ENCODE results near the gene SPECC1L.
"Not testable (repeated sequence)": the region's sequence is repeated elsewhere in the genome, so short reads cannot be mapped to it uniquely, and the experiment has no call there.

The SPECC1L gene

DNA sequence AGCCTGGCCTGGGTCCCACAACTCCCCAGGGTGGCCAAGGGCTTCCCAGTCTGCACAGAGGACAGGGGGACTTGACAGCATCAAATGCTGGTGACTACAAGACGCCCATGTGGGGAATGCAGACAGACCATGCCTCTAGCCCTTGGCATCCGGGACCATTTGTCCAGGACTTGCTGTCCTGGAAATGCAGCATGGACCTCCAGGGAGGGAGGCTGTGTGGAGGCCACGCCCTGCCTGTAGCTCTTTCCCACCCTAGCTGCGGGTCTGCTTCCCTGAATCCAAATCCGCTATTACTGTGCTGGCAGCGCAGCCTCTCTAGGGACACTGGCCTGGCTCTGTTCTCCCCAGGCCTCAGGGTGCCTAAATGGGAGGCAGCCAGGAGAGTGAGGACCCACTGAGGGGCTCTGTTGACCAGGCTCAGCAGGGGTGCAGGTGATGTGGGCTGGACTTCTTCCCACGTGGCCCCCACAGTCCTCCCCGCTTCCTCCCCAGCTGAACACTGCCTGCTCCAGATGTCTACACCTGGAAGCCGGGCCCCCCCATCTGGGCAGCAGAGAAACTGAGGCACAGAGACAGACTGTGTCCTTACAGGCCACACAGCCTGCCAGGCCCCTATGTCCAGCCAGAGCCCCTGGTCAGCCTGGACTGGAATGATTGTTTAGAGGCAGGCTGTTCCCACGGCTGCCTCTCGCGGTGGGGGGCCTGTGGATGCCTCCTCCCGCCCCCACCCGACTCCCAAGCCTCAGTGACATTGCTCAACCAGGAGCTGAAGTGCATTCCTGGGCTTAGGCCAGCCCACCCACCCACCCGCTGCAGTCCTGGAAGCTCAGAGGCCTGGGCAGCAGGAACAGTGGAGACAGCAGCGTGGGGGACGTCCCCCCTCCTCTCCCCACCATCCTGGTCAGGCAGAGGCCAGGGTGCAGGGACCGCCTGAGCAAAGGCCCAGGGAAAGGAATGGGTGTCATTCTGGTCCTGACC is 24.8 kb upstream of the SPECC1L start:
- DNase-seq, result not testable (repeated sequence)

DNA sequence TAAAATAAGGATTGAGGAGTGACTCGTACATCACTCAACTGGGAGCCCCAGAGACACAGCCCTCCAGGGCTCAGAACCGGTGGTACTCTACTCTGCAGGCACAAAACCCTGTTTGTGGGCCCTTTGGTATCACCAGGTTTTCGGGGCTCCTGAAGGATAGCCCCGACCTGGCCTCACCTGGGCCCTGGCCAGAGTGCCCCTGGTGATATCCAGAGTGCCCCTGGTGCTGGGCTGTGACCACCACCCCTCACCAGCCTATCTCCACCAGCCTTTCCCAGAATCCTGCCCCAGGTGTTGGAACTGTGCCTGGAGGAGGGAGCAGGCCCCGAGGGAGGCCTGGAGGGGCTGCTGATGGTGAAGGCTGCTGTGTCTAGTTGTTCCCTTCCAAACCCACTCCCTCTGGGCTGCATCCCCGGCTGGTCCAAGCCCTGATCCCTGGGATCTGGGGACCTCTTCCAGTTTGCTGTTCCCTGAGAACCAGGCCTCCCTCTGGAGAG is 23.6 kb upstream of the SPECC1L start:
- DNase-seq, result no peak

DNA sequence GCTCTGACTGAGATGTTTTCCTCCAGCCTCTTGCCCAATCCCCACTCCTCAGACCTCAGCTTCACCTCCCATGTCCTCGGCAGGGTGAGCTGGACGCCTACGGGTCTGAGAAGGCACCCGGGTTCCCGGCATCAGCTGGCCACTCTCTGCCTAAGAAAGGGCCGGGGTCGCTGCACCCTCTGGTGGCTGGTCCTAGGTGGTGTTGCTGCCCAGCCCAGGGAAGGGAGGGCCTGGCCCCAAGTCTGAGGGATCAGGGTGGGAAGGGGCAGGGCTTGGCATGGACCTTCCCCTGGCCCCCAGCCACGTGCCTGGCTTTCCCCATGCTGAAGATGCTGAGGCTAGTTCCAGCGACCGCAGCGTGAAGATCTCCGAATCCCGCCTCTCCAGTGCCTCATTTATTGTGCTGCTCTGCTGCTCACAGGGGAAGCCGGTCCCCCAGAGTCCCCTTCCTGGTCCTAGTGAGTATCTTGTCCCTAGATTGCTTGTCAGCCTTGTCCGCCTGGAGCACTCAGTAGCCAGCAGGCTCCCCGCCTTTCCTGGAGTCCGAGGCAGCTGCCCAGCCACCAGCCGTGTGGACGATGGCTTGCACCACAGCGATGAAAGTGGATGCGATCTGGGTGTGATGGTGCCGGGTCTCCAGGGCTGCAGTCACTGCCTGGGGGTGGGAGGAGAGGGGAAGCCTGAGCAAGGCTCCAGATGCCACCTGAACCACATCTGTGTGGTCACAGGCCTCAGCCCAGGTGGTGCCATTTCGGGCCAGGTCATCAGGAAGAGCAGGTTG is 22.9 kb upstream of the SPECC1L start:
- peak; percentile 7 to 63 (median 27) for DNase-seq

DNA sequence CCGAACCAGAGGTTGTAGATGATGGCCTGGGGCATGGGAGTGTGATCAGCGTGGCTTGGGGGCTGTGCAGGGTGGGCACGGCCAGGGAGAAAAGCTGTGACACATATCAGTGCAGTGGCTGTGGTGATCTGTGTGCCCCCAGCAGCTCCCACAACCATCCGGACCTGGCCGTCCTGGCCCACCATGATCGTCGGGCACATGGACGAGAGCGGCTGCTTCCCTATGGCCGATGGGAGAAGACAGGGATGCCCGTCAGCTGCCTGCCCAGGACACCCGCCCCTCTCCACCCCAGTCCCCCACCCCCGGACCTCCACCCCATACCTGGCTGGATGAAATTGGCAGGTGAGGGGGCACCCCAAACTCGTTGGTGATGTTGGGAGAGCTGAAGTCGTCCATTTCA is 22.0 kb upstream of the SPECC1L start:
- not testable (repeated sequence) for DNase-seq

DNA sequence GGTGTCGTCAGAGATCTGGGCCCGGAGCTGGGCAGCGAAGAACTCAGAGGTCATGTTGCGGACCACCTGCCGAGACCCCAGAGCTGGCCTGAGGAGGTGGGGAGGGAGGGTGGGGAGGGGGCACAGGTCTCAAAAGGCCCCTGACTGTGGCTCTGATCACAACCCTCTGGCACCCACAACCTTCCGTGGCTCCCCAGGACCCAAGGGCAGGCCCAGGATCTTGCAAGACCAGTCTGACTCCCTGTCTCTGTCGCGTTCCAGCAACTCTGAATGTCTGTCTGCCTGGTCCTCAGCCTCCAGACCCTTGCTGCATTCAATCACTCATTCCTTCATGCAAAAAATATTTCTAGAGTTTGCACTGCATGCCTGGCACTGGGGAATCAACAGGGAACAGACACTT is 21.2 kb upstream of the SPECC1L start:
- not testable (repeated sequence) for DNase-seq

DNA sequence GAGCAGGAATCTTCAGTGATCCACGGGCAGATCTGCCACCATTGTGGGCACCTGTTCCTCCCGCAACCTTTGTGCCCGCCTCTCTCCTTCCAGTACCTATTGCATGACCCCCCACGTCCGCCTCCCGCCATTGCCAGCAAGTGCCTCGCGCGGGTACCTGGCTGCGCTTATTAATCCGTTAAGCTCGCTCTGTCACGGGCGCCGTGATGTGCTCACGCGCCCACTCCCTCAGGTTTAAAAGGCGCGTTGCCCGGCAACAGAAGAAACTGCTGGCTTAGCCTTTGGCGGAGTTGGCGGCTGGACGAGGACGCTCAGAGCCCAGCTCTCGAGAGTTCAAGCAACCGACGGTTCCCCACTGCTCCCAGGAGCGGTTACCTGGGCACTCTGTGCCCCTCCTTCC is 19.3 kb upstream of the SPECC1L start:
- not testable (repeated sequence) for DNase-seq

DNA sequence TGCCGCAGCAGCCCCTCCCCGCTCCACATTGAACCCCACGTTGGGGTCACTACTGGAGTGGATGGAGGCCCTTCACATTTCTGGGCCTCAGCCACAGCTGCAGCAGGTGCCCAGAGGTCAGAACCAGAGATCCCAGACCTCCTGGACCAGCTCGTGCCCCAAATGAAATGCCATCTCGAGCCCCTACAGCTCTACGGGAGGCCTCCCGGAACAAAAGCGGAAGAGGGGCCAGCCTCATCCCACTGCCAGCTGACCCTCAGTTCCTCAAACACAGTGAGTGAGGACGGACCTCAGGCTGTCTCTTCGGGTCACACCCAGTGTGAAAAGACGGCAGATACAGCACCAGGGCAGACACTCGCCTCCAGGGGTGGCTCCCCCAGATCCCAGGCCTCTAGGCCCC is 17.5 kb upstream of the SPECC1L start:
- DNase-seq, result not testable (repeated sequence)

DNA sequence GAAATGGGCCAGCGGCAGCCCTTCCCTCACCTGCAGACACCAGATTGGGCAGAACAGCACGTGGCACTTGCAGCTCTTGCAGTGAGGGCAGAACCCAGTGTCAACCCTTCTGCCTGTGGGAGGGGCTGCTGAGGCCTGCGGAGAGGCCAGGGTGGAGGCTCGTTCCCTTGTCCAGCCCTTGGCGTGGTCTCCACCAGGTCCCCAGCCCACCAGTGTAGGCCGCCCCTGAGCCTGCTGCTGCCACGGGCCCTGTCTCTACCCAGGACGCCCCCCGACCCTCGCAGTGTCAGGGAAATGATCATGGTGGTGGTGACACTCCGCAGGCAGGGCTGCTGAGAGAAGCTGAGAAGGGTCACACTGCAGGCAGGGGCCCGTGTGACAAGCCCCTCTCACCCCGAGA is 14.5 kb upstream of the SPECC1L start:
- DNase-seq, result not testable (repeated sequence)

DNA sequence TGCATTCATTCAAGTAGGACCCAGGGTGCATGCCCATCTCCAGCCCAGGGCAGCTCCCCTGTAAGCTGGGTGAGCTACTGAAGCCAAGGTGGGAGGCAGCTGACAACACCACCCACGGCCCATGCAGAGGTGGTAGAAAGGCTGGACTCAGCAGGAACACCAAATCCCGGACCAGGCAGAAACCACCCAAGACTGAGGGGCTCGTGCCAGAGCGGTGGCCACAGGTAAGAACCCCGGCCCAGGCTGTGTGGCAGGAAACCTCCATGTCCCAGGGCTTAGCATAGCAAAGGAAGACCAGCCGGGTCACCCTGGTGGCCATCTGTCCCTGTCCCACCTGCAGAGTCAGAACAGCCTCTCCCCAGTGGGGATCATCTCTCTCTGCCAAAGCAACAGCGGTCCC is 13.9 kb upstream of the SPECC1L start:
- not testable (repeated sequence) for DNase-seq

DNA sequence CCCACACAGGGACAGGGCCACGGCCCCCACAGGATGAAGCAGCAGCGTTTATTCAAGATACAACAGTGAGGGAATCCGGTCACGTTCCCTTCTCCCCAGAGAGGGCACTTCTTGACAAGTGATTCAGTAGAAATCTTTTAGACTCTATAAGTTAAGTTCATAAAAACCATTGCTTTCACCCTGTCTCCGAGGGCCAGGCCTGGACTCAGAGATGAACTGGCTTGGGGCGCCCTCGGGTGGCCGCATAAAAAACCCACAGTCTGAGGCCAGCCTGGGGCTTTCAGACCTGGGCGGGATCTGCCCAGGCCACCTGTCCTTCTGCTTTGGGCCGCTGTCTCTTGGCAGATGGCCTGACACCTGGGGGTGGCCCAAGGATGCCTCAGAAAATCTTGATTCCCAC is 11.2 kb upstream of the SPECC1L start:
- peak in 2 of 3 experiments; percentile 6 to 55 for DNase-seq

DNA sequence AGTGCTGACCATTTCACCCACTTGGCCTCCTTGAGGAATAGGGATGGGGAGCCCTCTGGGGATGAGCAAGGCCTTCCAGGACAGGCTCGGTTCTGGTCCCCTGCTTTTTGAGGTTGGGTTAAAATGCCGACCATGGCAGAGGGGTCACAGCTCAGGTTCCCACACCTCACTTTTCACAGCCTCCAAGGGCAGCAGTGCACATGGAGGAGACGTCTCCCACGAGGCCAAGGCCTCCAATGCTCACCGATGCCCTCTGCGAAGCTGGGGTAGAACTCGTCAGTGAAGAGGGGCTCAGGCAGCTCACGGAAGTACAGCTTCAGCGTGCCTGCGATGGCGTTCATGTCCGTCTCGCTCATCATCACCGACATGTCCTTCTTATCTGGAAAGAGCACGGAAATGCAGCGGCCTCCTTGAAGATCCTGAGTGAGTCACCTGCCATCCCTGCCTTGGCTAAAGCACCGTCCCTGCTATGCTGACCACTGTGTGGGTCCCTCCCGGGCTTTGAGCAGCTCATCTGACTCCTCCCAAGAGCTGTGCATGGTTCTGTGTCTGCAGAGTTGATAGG is 8.4 kb upstream of the SPECC1L start:
- DNase-seq, result not testable (repeated sequence)

DNA sequence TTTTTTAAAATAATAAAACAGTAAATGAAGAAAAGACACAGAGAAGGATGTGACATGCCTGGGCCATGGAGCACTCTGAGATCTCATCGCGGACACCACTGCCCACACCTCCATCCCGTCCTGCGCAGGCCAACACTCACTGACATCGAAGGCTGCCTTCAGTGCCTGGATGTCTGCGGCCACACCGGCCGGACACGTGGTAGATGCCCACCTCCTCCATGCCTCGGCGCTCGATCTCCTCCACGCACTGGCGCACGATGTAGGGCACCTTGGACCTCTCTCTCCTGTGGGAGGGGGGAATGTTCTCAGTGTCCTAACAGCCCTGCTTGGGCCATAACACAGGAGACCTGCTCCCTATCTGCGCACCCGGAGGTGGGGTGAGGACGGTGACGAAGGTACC is 7.2 kb upstream of the SPECC1L start:
- DNase-seq, result not testable (repeated sequence)

DNA sequence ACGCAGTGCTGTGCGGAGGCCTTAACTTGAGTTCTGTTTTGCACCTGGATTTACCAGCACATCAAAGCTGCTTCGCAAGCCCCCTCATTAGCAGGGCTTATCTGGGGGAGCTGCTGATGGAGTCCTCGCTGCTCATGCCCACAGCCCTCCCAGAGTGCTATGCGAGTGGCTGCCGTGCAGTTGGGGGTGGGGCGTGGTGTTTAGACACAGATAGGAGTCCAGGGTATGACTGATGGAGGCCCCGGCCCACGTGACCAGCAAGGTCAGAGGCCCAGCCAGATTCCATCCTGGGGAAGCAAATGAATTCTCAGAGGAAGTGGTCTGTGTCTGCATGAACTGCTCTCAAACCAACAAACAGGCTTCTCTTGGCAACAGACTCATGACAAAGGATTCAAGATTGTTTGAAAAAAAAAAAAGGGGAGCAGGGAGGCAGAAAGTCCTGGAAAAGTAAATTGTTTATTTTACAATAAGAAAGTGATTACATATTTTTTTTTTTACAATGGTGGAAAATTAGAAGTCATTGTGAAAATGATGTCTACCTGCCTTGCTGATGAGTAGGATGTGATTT is 6.2 kb upstream of the SPECC1L start:
- DNase-seq, result not testable (repeated sequence)

DNA sequence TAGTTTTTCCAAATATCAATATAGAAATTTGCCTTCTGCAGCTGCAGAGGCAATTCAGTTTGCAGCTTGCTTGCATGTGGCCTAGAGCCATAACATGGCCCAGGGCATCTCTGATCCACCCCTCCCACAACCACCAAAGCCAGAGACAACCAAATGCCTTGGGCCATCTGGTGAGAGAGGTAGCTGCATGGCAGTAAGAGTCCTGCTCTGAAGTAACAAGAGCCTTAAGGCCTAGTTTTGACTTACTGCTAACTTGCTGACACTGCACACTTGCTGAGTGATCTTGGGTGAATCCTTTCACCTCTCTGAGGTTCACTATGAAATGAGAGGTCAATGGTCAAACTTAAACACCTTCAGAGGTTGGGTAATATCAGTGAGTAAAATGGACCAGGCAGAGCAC is 4.9 kb upstream of the SPECC1L start:
- no peak for DNase-seq

DNA sequence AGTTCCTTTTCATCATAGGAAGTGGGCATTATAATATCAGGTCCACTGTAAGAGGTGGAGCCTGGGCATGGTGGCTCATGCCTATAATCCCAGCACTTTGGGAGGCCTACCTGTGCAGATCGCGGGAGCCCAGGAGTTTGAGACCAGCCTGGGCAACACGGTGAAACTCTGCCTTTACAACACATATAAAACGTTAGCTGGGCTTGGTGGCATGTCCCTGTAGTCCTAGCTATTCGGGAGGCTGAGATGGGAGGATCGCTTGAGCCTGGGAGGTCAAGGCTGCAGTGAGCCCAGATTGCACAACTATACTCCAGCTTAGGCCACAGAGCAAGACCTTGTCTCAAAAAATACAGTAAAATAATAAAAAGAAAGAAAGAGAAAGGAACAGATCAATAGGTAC is 4.1 kb upstream of the SPECC1L start:
- DNase-seq, result not testable (repeated sequence)

DNA sequence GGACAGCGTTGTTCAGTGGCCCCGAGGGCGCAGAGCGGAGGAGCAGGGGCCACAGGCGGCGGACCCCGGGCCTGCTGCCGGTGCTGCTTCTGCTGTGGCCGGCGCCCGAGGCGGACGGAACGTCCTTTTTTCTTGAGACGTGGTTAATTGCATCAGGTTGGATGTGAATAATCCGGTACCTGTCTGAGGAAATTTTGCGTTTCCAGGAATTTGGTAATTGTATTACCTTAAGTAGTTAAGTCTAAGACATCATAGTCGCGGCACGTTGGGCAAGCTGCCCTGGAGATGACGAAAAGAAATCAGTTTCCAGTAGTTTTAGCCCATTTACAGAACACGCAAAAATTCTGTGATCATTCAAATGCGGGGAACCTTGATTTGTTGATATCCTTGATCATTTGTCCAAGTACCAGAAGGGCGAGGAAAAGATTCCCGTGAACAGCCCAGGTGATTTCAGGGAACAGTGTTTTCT is 789 bp downstream of the SPECC1L start:
- DNase-seq, result peak in 2 of 3 experiments; percentile 18 to 54

DNA sequence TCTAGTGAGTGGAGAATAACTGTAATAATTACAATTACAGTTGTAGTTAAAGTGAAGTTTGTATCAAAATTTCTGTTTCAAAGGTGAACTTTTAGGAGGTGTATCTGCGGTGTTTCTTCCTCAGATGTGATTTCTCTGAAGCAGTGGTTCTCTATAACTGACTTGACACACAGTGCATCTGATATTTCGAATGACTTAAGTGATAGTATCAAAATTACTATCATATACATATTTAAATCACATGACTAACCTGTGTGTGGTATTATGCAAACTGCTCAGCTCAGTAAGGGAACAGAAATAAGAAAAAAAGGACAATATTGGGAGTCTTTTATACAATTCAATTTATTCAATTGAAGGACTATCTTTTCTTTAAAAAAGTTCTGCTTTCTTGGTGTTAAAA is 2.4 kb downstream of the SPECC1L start:
- not testable (repeated sequence) for DNase-seq

DNA sequence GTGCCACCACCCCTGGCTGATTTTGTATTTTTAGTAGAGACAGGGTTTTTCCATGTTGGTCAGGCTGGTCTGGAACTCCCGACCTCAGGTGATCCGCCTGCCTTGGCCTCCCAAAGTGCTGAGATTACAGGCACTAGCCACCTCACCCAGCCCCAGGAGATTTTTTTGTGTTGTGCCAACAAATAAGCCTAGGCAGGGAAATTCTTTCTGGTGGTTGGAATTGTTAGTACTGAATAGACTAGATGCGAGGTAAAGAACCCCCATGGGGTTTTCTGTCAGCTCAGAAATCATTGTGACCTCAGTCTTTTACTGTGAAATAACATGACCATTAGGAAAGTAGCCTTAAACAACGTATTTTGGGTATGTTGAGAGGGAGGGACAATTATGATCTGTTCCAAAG is 3.3 kb downstream of the SPECC1L start:
- not testable (repeated sequence) for DNase-seq

DNA sequence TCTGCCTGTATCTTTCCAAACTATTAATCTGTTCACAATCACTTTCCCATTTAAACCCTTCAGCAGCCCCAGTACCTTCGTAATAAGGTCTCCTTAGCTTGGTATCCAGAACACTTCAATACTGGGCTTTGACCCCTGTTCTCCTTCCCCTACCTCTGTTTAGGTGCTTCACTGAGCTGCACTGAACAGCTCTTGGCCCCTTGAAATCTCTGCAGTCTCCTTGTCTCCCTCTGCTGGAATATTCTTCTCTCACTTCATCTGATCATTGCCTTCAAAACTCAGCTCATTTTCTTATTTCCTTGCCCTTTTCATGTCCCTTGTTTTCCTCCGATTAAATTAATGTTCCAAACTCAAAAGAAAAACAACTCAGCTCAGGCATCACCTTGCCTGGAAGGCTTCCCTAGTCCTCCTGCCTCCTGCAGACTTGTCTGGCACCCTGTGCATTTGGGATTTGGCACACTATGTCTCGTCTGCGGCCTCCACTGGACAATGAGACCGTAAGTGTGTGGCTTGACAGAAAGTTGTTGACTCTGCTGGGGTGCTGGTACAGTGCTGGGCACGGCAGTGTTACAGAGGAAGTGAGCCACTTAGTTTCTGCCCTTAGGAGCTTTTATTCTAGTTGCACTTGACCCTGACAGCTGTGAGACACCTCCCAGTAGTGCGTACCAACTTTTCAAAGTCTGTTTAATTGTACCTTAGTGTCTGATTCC is 4.2 kb downstream of the SPECC1L start:
- DNase-seq, result peak in 1 of 3 experiments; percentile 2

DNA sequence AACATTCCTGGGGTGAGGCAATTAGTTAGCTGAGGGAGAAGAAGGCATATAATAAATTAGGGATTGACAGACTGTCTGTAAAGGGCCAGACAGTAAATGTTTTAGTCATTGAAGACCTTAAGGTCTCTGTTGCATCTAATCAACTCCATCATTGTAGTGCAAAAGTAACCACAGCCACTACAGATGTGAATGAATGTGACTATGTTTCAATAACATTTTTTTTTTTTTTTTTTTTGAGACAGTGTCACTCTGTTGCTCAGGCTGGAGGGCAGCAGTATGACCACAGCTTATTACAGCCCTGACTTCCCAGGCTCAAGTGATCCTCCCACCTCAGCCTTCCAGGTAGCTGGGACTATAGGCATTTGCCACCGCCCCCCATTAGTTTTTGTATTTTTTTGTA is 9.7 kb downstream of the SPECC1L start:
- DNase-seq, result not testable (repeated sequence)

DNA sequence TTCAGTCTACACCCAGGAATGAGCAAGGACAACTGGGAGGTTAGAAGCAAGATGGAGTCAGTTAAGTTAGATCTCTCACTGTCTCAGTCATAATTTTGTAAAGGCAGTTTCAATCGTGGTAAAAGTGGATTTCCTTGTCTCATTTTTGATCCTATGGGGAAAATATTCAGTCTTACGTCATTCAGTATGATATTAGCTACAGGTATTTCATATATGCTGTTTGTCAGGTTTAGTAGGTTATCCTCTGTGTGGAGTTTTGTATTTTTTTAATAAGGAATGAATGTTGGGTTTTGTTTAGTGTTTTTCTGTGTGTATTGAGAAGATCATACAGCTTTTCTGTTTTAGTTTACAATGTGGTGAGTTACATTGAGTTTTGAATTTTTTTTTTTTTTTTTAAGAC is 11.8 kb downstream of the SPECC1L start:
- DNase-seq, result no peak

DNA sequence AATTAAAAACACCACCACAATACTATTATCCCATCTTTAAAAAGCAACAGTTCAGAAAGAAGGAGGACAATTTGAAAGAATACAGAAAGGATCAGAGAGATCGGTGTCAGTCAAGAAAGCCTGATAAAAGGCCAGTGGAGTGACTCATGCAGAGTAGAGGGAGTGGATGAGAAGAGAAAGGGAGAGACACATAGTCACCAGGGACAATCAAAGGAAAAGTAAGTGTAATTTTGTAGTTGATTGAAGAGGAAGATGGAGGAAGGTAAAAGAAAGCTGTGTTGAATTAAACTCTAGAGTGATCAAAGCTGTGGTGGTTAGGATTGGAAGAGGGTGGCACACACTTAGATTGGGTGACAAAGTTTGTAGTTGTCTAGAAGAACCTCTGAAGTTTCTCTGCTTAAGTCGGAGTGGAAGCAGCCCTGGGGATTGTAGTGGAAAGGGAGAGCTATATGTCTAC is 14.1 kb downstream of the SPECC1L start:
- DNase-seq, result no peak
